GM19468 (cell line): Measurements from ENCODE around the gene PRUNE2.
"Not testable (repeated sequence)": the region's sequence is repeated elsewhere in the genome, so short reads cannot be mapped to it uniquely, and the experiment has no call there.

ENCODE experiments used
- ATAC-seq: cut with Tn5 transposase; IDR thresholded peaks from one replicate; pipeline ENCODE4 v1.9.1; 2021; ENCODE audit warnings: mild to moderate bottlenecking, moderate library complexity, moderate number of reproducible peaks; ENCODE audit not compliant: unreplicated experiment; ENCODE audit errors: extremely low read depth

The PRUNE2 gene

DNA sequence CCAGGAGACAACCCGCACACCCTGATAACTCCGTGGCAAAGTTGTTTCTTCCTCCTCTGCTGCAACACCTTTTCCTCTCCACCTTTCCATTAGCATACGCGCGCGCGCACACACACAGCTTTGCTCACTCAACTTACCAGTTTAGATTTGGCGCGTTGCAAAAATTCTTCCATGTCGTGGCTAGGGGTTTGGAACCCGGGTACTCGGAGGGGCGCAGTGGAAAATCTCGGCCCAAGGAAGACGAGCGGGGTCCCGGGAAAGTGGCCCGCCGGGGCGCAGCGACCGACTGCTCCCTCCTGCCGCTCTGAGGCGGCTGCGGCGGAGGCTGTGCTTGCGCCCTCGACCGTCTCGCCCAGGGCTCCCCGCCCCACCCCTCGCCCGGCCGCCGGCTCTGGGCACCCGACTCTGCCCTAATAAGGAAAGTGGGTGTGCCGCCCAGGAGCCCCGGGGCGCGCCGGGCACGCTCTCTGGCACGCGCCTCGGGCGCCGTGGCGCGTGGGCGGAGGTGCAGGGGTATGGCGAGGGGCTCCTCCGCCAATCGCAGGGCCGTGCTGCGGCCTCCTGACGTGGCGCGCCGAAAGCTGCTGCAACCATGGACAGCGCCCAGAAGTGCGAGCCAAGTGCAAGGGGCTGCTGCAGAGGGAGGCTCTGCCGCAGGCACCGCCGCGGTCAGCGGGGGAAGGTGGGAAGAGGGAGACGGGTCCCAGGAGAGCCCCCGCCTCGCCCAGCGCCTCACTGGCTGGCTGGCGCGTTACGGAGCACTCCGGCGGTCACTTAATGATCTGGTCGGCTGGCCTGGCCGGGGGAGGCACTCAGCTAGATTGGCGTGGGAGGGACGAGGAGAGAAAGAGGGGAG is at the start of gene PRUNE2:
TSS of gene PRUNE2 (minus strand) at position 324 of the 856 bp plus-strand sequence. CDS start at position 173, 151 bp downstream.
- ATAC-seq = no peak

- not testable (repeated sequence) for ATAC-seq
These were observed 49.5 kb upstream of the PRUNE2 start for GRCh38 chr9:76955406-76955805.

- ATAC-seq = no peak
These were observed 44.0 kb upstream of the PRUNE2 start for GRCh38 chr9:76949865-76950264.

DNA sequence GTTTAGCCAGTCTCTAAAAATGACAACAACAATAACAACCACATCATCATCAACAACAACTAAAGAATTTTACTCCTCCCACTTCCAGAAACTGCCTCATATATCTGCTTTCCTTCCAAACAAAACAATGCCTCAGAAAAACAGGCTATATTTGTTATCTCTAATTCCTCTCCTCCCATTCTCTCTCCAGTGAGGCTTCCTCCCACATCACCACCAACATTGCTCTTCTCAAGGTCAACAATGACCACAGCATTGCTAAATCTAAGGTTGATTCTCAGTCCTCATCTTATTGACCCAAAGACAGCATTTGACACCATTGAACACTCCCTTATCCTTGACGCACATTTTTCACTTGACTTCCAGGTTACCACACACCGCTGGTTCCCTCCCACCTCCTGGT is 38.1 kb upstream of the PRUNE2 start:
- no peak for ATAC-seq

DNA sequence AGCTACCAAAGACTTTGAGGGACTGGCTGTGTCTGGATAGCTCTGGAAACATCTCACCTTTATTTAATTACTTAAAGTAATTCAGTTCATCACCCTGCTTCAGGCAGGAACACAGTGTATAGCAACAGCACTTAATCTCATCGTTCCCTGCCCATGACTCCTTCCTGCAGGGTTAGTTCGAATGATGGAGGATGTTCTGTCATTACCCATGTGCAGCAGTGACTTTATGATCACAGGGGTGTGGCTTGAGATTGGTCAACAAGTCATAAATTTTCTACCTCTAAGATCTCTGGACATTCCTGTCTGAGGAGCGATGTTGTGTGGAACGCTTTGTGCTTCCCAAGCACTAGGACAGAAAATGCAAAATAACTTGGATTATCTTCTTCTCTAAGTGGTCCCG is 37.1 kb upstream of the PRUNE2 start:
- ATAC-seq = no peak

DNA sequence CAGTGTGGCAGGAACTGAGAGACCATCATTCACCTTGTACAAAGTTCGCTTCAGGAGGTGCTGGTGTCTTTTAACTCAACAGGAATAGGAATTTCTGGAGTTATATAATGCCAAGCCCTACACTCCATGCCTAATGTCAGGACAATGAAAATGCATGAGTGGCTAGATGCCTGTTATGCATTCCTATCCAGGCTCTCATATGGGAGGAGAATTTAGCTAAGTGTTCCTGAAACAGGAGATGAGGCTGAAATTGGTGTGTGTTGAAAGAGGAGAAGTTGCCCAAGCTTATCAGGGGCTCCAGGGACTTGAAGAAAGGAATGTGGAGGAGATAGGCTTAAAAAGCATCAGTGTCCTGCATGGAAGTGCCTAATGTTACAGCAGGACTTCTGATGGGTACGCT is 26.8 kb upstream of the PRUNE2 start:
- no peak for ATAC-seq

- no peak for ATAC-seq
These were observed 26.4 kb upstream of the PRUNE2 start for GRCh38 chr9:76932265-76932664.

DNA sequence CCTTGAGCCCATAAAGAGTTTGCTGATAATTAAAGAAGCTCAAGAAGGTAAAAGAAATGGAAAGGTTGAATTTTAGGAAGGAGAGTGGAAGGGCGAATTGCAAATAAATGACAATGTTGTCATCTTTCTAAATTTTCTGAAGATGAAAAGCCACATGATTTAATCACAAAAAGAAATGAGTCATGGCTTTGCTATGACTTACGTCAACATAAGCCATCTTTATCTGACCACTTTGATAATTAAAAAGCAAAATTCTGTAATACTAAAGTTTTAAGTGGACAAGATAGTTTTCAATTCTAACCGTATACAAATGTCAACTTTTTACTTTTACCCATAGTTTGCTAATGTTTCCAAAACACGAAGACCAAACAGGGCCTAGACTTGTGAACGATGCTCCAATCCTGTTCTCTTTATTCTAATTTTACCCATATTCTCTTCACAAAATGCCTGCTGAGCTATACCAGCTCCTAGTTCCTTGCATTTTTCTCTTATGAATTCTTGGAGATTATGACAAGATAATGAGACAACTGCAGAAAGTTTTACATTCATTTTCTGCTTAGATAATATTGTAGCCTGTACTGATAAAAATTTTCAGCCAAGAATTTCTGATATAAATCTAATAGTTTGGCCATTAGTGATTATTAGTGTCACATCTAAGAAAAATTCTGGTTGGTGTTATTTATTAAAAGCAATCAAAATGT is 21.8 kb upstream of the PRUNE2 start:
- ATAC-seq = no peak

DNA sequence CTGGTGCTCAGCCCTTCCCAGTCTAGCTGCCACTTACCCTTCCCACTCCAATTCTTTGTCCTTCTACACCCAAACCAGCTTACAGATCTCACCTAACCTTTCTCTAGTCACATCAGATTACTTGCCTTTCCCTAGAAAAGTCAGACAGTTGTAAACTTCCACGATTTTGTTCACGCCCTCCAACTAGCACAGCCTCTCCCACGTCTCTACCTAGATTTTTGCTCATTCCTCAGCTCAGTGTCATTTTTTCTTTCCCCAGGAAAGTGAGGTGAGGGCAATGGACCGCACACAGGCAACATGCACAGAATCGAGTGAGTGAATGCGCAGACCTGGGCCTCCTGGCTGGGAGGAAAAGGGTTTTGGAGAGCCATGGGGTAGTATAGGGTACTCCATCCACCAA is 20.9 kb upstream of the PRUNE2 start:
- ATAC-seq = no peak

DNA sequence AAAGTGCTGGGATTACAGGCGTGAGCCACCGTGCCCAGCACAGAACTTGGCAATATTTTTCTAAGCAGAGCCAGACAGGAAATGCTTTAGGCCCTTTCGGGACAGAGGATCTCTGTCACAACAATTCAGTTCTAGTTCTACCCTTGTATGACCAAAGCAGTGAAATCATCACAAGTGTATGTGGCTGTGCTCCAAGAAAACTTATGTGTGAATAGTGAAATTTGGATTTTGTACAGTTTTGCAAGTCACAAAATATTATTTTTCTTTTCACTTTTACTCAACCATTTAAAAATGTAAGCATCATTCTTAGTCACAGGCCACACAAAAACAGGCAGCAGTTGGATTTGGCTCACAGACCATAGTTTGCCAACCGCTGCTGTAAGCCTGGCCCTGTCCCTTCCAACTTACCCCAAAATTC is 20.4 kb upstream of the PRUNE2 start:
- no peak for ATAC-seq

DNA sequence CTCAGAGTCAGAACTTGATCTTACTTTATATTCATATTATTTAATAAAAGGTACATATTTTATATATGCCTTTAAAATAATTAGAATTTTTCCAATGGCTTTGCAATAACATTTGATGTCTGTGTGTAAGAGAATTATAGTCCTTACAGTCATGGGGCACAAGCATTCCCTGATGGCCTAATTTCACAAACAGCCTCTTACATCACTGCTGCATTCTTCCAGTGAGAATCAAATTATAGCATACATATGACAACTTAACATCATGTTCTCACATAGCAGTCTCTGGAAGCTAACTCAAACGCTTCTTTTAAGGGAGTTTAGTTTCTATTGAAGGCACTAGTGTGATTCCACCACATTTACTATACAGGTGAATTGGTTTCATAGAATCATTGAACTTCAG is 15.3 kb upstream of the PRUNE2 start:
- no peak for ATAC-seq

GRCh38 chr9:76917299-76917698 is 11.4 kb upstream of the PRUNE2 start:
- no peak for ATAC-seq

DNA sequence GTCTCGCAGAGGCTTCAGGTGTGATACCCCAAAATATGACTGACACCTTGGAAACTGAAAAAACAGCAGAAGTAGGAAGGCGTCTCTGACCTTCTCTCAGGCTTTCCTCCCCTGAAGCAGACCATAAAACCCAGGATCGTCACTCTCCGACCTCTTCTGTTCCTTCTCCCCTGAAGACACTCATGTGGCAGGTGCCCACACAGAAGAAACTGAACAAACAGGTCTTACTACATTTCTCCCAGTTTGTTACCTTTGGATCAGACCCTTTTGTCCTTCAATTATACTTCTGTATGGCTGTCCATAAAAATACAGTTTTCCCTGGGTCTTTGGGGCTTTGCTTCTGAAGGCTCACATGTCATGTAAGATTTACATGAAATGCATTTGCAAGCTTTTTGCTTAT is 10.3 kb upstream of the PRUNE2 start:
- ATAC-seq = no peak

DNA sequence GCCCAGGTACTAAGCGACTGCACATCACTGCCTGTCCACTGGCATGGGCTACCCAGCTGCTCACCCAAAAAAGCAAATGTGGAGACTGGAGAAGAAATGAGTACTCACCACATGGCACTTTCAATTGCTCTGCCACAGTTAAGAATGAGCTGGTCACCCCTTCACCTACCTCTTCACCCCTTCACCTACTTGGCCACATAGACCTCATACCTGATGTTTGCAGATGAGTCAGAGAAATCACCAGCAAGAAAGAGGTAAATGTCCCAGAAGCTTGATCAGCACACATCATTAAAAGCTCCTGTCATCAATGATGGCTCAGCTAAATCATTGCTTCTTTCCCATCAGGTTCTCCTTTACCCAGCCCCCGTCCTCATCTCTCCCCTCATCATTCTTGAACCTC is 7.6 kb upstream of the PRUNE2 start:
- no peak for ATAC-seq

- no peak for ATAC-seq
These were observed 6.8 kb upstream of the PRUNE2 start for GRCh38 chr9:76912636-76913275.

DNA sequence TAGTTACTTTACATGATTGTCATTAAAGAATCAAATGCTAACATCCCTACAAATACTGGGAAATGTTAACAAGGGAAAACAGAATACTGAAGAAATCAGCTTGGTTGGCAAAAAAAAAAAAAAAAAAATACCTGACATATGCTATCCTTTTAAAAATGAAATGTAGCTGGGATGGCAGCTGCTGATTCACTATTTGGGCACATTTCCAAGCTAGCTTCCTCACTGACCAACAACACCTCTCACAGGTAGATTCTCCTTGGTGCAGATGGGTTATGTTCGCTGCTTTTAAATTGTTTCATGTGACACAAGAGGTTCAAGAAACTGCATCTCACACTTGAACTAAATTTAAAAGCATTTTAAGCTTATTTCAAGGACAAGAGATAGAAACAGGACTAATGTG is 6.1 kb upstream of the PRUNE2 start:
- ATAC-seq = no peak

GRCh38 chr9:76910861-76911260 is 4.9 kb upstream of the PRUNE2 start:
- no peak for ATAC-seq

- no peak for ATAC-seq
These were observed 697 bp upstream of the PRUNE2 start for GRCh38 chr9:76906647-76906975.

DNA sequence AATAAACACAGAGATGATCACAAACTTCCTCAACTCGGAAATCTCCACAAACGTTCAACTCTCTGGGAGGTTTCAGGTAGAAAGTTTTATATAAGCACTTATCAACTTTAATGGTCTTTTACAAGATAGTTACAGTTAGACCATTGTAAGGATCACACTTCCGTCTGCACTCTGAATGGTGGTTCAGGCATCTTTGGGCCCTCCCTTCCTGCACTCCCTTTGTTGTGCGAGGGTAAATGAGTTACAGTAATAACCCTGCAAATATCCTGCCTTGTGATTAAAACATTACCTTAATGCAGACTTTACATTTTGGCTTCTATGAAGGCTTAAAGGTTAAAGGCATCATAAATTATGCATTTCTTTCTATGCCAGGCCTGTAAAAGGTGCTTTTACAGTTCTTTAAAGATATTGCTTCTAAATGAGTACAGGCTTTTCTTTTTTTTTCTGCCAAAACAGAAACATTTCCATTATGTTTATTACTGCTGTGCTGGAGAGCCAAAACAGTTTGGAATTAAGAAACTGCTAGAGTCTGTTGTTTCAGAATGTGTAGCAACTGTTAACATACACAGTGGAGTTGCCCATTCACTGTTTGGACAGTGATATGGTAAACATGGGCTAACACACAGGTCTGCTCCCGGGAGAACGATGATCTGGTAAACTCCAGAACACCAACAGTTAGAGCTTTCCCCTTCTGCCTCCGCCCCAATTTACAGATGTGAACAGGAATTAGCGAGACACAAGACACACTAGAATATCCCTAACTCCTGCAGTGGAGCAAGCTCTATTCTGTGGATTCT is 1.1 kb downstream of the PRUNE2 start:
- no peak for ATAC-seq

- ATAC-seq = no peak
These were observed 3.5 kb downstream of the PRUNE2 start for GRCh38 chr9:76902395-76902794.
